HepG2 (cell line): ENCODE data around the gene ZFP36. TPM values are rescaled to one million over a fixed set of nuclear protein-coding genes. Genes with fewer than 3 reads are reported as not detected.
A peak's percentile ranks its signal among the peaks of the same experiment; 100 is the strongest.

Source experiments
- ATAC-seq: fragments of 200-7000 bp; cut with Tn5 transposase; 3 replicates; pipeline ENCODE4 v1.9.1; 2020; ENCODE audit warnings: mild to moderate bottlenecking, moderate library complexity
- BruUV-seq: library from RNA; stranded (reverse); fragments of 400-500 nt; replicated peaks from 2 replicates; lab custom pipeline; 2021; lab: Mats Ljungman, UMichigan
- CTCF ChIA-PET: fragments of 300-600 bp; formaldehyde crosslinking; extraction: SDS; loops from one replicate; lab custom pipeline; 2021; ENCODE audit warnings: low total read pairs, inconsistent platforms, low intra/inter-chr PET ratio; lab: Yijun Ruan, JAX
- POLR2A ChIA-PET: fragments of 350-600 bp; sonication (Branson Sonifier 250); formaldehyde crosslinking; loops from one replicate; lab custom pipeline; 2020; ENCODE audit warnings: antibody characterized with exemption, inconsistent platforms; lab: Yijun Ruan, JAX
- DNase-seq: peaks from one replicate; pipeline ENCODE4 v3.0.0-alpha.2; 2015; ENCODE audit warnings: low spot score
- FAIRE-seq: peaks from 3 replicates; lab custom pipeline; 2011; peaks lifted over from hg19 to GRCh38; lab: Jason Lieb, UNC
- H2AFZ ChIP-seq: one replicate; pipeline ENCODE4 v1.6.1; 2011; ENCODE audit warnings: low read length, inconsistent platforms
- H3K27ac ChIP-seq: fragments of 300-600 bp; 3 replicates; pipeline ENCODE4 v1.8.0; 2011; ENCODE audit warnings: mixed run types, mild to moderate bottlenecking, mixed read lengths, low read length, inconsistent platforms; ENCODE audit not compliant: insufficient read depth; ENCODE audit errors: extremely low read length
- H3K27me3 ChIP-seq, 2 experiments: fragments of 200-600 bp in 1 of 2; 2 replicates in 1 of 2; 3 replicates in 1 of 2; pipeline versions ENCODE4 v1.6.0 to v1.8.0; 2011; ENCODE audit warnings: low read length in 2 of 2, mild to moderate bottlenecking in 2 of 2, moderate library complexity in 2 of 2, inconsistent platforms in 1 of 2; ENCODE audit not compliant: insufficient read depth in 2 of 2, control insufficient read depth in 1 of 2
- H3K36me3 ChIP-seq, 2 experiments: fragments of 200-600 bp in 1 of 2; replicated peaks in 1 of 2; 2 replicates in 1 of 2; 3 replicates in 1 of 2; pipeline versions ENCODE4 v1.5.1 to v1.8.0; 2011; ENCODE audit warnings: low read length in 2 of 2, inconsistent platforms in 1 of 2; ENCODE audit not compliant: insufficient read depth in 2 of 2, control insufficient read depth in 1 of 2
- H3K4me1 ChIP-seq: 2 replicates; pipeline ENCODE4 v1.5.1; 2012; ENCODE audit warnings: low read length, inconsistent platforms; ENCODE audit not compliant: insufficient read depth
- H3K4me2 ChIP-seq: 2 replicates; pipeline ENCODE4 v1.6.0; 2011; ENCODE audit warnings: low read depth, low read length, inconsistent platforms
- H3K4me3 ChIP-seq, 3 experiments: fragments of 200-600 bp in 1 of 3; sonication (generic), shearing (Covaris generic) in 1 of 3; replicated peaks in 1 of 3; 2 replicates each; pipeline ENCODE4 v1.5.1; 2011 to 2016; ENCODE audit warnings: low read length in 3 of 3, inconsistent platforms in 2 of 3, low read depth in 2 of 3, mild to moderate bottlenecking in 2 of 3, control low read depth in 1 of 3, mixed read lengths in 1 of 3; ENCODE audit not compliant: insufficient read depth in 1 of 3
- H3K79me2 ChIP-seq: one replicate; pipeline ENCODE4 v1.6.1; 2011; ENCODE audit warnings: low read length, inconsistent platforms; ENCODE audit not compliant: insufficient read depth
- H3K9ac ChIP-seq: 2 replicates; pipeline ENCODE4 v1.6.0; 2011; ENCODE audit warnings: mild to moderate bottlenecking, low read depth, low read length, inconsistent platforms; ENCODE audit not compliant: insufficient read depth
- H3K9me3 ChIP-seq: 2 replicates; pipeline ENCODE4 v1.5.1; 2012; ENCODE audit warnings: mild to moderate bottlenecking, low read length
- H4K20me1 ChIP-seq: 2 replicates; pipeline ENCODE4 v1.6.0; 2011; ENCODE audit warnings: inconsistent platforms, mild to moderate bottlenecking, low read length, moderate library complexity; ENCODE audit not compliant: insufficient read depth
- ATF2 ChIP-seq: sonication (generic); formaldehyde crosslinking; IDR thresholded peaks from 2 replicates; pipeline ENCODE4 v1.4.0; 2020; ENCODE audit warnings: missing genetic modification reagents
- ELF3 ChIP-seq: IDR thresholded peaks from 2 replicates; pipeline ENCODE4 v1.6.1; 2016; ENCODE audit warnings: missing genetic modification reagents, missing compliant biosample characterization
- ETS1 ChIP-seq: sonication (generic); formaldehyde crosslinking; IDR thresholded peaks from 2 replicates; pipeline ENCODE4 v1.4.0; 2020; ENCODE audit warnings: missing genetic modification reagents
- FOXC1 ChIP-seq: sonication (generic); formaldehyde crosslinking; IDR thresholded peaks from 2 replicates; pipeline ENCODE4 v1.8.0; 2022; ENCODE audit warnings: mild to moderate bottlenecking, missing genetic modification reagents, borderline replicate concordance
- MIXL1 ChIP-seq: IDR thresholded peaks from 2 replicates; pipeline ENCODE4 v1.6.1; 2016
- PBX2 ChIP-seq: IDR thresholded peaks from 2 replicates; pipeline ENCODE4 v1.6.1; 2016; ENCODE audit warnings: control low read depth
- POLR2A ChIP-seq, 2 experiments: IDR thresholded peaks; 2 replicates each; pipeline ENCODE4 v1.6.1; 2011; ENCODE audit warnings: low read depth in 2 of 2, low read length in 2 of 2, mild to moderate bottlenecking in 1 of 2, moderate library complexity in 1 of 2; ENCODE audit not compliant: insufficient read depth in 1 of 2
- RBM22 ChIP-seq: fragments of 200-400 bp; formaldehyde crosslinking; optimal IDR thresholded peaks from 2 replicates; pipeline ENCODE3; 2017; ENCODE audit warnings: mild to moderate bottlenecking, low read length, moderate library complexity
- REL ChIP-seq: sonication (generic); formaldehyde crosslinking; conservative IDR thresholded peaks from 2 replicates; pipeline ENCODE4 v1.8.0; 2022; ENCODE audit warnings: mild to moderate bottlenecking, missing genetic modification reagents, moderate library complexity
- SRSF4 ChIP-seq: fragments of 200-400 bp; formaldehyde crosslinking; IDR thresholded peaks from one replicate; pipeline ENCODE4 v1.6.1; 2018; ENCODE audit warnings: mild to moderate bottlenecking, low read depth, low read length, moderate library complexity; ENCODE audit not compliant: poor library complexity, severe bottlenecking
- TFDP1 ChIP-seq: IDR thresholded peaks from 2 replicates; pipeline ENCODE4 v1.6.1; 2016; ENCODE audit warnings: missing compliant biosample characterization, missing genetic modification reagents, borderline replicate concordance
- ZNF256 ChIP-seq: sonication (generic); formaldehyde crosslinking; conservative IDR thresholded peaks from 2 replicates; pipeline ENCODE4 v1.4.0; 2020; ENCODE audit warnings: missing genetic modification reagents
- ZNF317 ChIP-seq: sonication (generic); formaldehyde crosslinking; IDR thresholded peaks from 2 replicates; pipeline ENCODE4 v1.5.0; 2020; ENCODE audit warnings: mild to moderate bottlenecking, missing genetic modification reagents
- ZNF335 ChIP-seq: sonication (generic); formaldehyde crosslinking; IDR thresholded peaks from 2 replicates; pipeline ENCODE4 v1.4.0; 2020; ENCODE audit warnings: missing genetic modification reagents
- ZNF557 ChIP-seq: sonication (generic); formaldehyde crosslinking; IDR thresholded peaks from 2 replicates; pipeline ENCODE4 v1.4.0; 2020; ENCODE audit warnings: missing genetic modification reagents
- ZNF567 ChIP-seq: sonication (generic); formaldehyde crosslinking; IDR thresholded peaks from 2 replicates; pipeline ENCODE4 v1.8.1; 2023; ENCODE audit warnings: mild to moderate bottlenecking, missing genetic modification reagents, borderline replicate concordance
- ZNF580 ChIP-seq: IDR thresholded peaks from 2 replicates; pipeline ENCODE4 v1.6.1; 2016; ENCODE audit warnings: low read depth, borderline replicate concordance
- ZNF670 ChIP-seq: sonication (generic); formaldehyde crosslinking; IDR thresholded peaks from 2 replicates; pipeline ENCODE4 v1.8.0; 2022; ENCODE audit warnings: mild to moderate bottlenecking, missing genetic modification reagents, borderline replicate concordance
- WGBS: methylation state at CpG from one replicate; pipeline ENCODE4 v1.1.6; 2017; ENCODE audit warnings: low lambda C conversion rate; 5-methylcytosine and 5-hydroxymethylcytosine counted together
- in situ Hi-C: cut with HindIII; loops from 2 replicates; pipeline ENCODE4 v1.10.0; 2017; ENCODE audit warnings: low pct_unique_long_range_greater_than_20kb; ENCODE audit not compliant: extremely low pct_ligation_motif_present
- intact Hi-C: fragments of 100-400 bp; cut with micrococcal nuclease; formaldehyde crosslinking; loops from one replicate; pipeline ENCODE4 v1.10.0; 2022; ENCODE audit not compliant: unreplicated experiment
- polyA plus RNA-seq, 8 experiments: library from polyadenylated mRNA; depleted of rRNA in 3 of 8; stranded (reverse) in 7 of 8; unstranded in 1 of 8; fragments of >200 nt; fragmentation: Illumina TruSeq in 4 of 8; extraction: Trizol in 4 of 8; gene quantifications; 2 replicates each; pipeline versions ENCODE4 v1.2.1 to v1.2.3, GENCODE V29; 2011 to 2016; ENCODE audit warnings: low read depth in 4 of 8, missing spikeins in 1 of 8, mixed read lengths in 1 of 8; ENCODE audit not compliant: insufficient read depth in 1 of 8
- total RNA-seq, 5 experiments: library from RNA; depleted of rRNA; stranded (reverse); fragments of >200 nt; fragmentation: Illumina TruSeq; extraction: Trizol; gene quantifications; 2 replicates each; pipeline ENCODE4 v1.2.3, GENCODE V29; 2016; ENCODE audit warnings: low read depth in 1 of 5

Gene ZFP36
- total and polyA plus RNA-seq, 2 of the 13 experiments (the other 11 are each of a cell fraction or from before 2014, with no cell fraction given) = 1.4 to 1.7 TPM

GRCh38 chr19:39410017-39410830, 3.6 kb downstream of the ZFP36 start (continued):
- TF ChIP-seq SRSF4 = no peak
- no peak for TF ChIP-seq MIXL1 (CRISPR knock-in tag)
- TF ChIP-seq ZNF670 (CRISPR knock-in tag) = no peak
- TF ChIP-seq ZNF335 (CRISPR knock-in tag) = no peak
- TF ChIP-seq ELF3 (CRISPR knock-in tag) = 0 out of 2 replicates have a peak, but pooled peaks have one; percentile 56
- TF ChIP-seq ATF2 (CRISPR knock-in tag) = no peak
- no peak for TF ChIP-seq ETS1
- no peak for TF ChIP-seq ZNF567 (CRISPR knock-in tag)
- peak; percentile 21 to 51; a peak in 2 of 4 replicates for TF ChIP-seq POLR2A (IDR thresholded peaks at IDR 0.05; ENCODE audit: insufficient read depth in 1 of 2, low read depth in 2 of 2, low read length in 2 of 2)

GRCh38 chr19:39410831-39411080, 4.1 kb downstream of the ZFP36 start:
- DNase-seq = no peak
- intact Hi-C loops = loop anchor here (1.0 to 10.0 kb wide), 5 partner anchors 9 to 288 kb away; partner anchors contain the start of genes EID2B and SAMD4B
- CTCF ChIA-PET = interaction anchor here (5.1 kb wide), 1 partner anchor 13 kb away, joined by 127 read pairs; no protein-coding TSS in a partner anchor
- TF ChIP-seq ZNF317 (CRISPR knock-in tag) (0 out of 2 replicates have a peak, but pooled peaks have one; percentile 25), RBM22 (no peak), PBX2 (CRISPR knock-in tag) (no peak), REL (CRISPR knock-in tag) (no peak), ZNF557 (0 out of 2 replicates have a peak, but pooled peaks have one; percentile 9), ZNF580 (CRISPR knock-in tag) (no peak), ZNF256 (CRISPR knock-in tag) (no peak), TFDP1 (CRISPR knock-in tag) (no peak), FOXC1 (CRISPR knock-in tag) (0 out of 2 replicates have a peak, but pooled peaks have one; percentile 28)

More at GRCh38 chr19:39410831-39411080, 4.1 kb downstream of the ZFP36 start:
- ATAC-seq (no peak), FAIRE-seq (no peak)
- Histone ChIP-seq H2AFZ (no peak overlapping the region), H3K9me3 (no peaks in the 10 kb centered on the region), H3K4me3 (peak overlapping the region; percentile 70 to 98 (median 97)), H3K27ac (peak overlapping the region; percentile 81), H3K9ac (peak overlapping the region; percentile 83), H3K27me3 (no peaks in the 10 kb centered on the region; a peak in 1 of 5 replicates), H3K36me3 (peaks cover 0 to 5% of the 10 kb centered on the region in 2 experiments; a peak in 1 of 5 replicates), H3K4me1 (peaks cover 54% of the 10 kb centered on the region), H3K4me2 (peak overlapping the region; percentile 96), H3K79me2 (peaks cover 39% of the 10 kb centered on the region), H4K20me1 (peaks cover 20% of the 10 kb centered on the region; the same call in 1 of the 2 replicates)
- POLR2A ChIA-PET = interaction anchor here (0.9 to 2.3 kb wide), 8 partner anchors 10 to 33 kb away, joined by 3 to 123 read pairs (median 29); partner anchors contain the start of genes MED29, PAF1 and RPS16
- in situ Hi-C loops = no loop called here
- no TSS peak for BruUV-seq
- WGBS = 0% methylated on average over 1 of the region's 1 CpG
